Erythroblast (primary cell): ENCODE results near the gene FBXL13.

Source experiments
- GATA1 ChIP-seq: IDR thresholded peaks from 2 replicates; pipeline ENCODE4 v1.6.1; 2011; ENCODE audit warnings: low read depth, mild to moderate bottlenecking, control low read depth, low read length, moderate library complexity
- POLR2A ChIP-seq: IDR thresholded peaks from 2 replicates; pipeline ENCODE4 v1.6.1; 2011; ENCODE audit warnings: mild to moderate bottlenecking, low read length

DNA sequence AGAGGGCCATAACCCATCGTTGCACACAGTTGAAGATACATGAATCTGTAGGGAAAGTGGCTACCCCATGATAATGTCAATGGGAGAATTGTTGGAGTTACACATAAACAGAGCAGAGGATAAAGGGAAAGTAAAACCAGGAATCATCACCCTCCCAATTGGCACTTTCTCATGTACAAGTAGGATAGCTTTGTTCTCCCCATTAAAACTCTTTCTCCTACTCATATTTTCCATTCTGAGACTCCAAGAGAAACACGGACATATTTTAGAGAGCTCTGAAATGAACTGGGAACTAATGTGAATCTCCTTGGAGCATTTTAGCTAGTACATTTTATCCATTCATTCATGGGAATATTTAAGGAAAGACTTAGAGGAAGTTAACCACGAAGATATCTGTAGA is 179.0 kb downstream of the FBXL13 start:
- TF ChIP-seq POLR2A: no peak
- no peak for TF ChIP-seq GATA1
